Posterior vena cava (tissue), 2 donors: ENCODE measurements around the gene RAVER2. TPM values are rescaled to one million over a fixed set of nuclear protein-coding genes. Genes with fewer than 3 reads are reported as not detected.

Experiments used
- DNase-seq: peaks from one replicate; pipeline ENCODE4 v3.0.0-alpha.2; 2020; ENCODE audit warnings: low spot score
- intact Hi-C, 2 donors: fragments of 100-400 bp; cut with DNase I; formaldehyde crosslinking; loops; one replicate each; pipeline versions ENCODE4 v1.14.1 to v1.14.2; 2022 to 2023
- total RNA-seq, 2 donors: library from RNA; stranded (reverse); fragmentation: NEBNext Ultra II Directional; extraction: Animal tissue kit (Norgen Biotek cat#: 25700); gene quantifications; one replicate each; pipeline ENCODE4 v1.2.1, GENCODE V29; 2021
- donor health status: DM: yes; HTN: yes; CAD: no.
- donor health status: DM: yes; HTN: yes; CAD: no.

RAVER2 gene
- total RNA-seq, 2 donors from 2014 or later, result 8.8 to 11.5 TPM

DNA sequence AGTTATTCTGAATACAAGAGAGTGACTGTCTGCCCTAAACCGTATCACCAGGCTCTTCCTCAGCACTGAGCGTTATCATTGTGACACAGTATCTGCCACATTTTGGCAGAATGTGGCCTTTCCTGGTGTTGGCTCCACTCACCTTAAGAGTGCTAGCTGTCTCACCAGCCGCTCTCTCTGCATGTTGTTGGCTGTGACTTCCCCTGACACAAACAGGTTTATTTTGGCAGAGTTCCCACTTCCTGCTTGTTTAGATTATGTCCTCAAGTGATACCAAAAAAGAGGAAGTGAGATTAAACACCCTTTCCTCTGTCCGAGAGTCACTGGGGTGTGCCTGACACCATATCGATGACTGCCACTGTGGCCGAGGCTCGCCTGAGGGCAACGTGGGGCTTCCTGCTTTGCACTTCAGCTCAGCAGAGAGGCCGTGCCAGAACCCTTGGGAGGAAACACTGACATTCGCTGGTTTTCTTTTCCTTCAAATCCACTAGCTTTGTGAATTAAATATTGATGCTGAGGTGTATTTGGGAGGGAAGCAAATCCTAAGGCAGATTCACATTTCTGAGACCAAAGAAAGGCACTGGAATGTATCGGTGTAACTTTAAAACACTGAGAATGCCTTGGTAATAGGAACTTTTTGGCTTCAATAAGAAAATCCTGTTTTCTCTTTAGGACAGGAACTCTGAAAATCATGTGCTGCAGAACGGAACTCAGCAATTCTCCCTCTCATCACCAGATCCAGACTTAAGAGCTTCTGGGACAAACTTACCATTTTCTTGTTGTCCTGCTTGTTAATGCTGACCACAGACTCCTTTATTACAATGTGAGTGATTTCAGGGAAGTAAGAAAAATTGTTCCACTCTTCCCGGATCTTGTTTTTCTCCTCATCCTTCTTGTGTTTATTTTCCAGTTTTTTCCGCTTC is 119.4 kb downstream of the RAVER2 start:
- intact Hi-C loops, result no loop called here
- DNase-seq, result peak; percentile 88

DNA sequence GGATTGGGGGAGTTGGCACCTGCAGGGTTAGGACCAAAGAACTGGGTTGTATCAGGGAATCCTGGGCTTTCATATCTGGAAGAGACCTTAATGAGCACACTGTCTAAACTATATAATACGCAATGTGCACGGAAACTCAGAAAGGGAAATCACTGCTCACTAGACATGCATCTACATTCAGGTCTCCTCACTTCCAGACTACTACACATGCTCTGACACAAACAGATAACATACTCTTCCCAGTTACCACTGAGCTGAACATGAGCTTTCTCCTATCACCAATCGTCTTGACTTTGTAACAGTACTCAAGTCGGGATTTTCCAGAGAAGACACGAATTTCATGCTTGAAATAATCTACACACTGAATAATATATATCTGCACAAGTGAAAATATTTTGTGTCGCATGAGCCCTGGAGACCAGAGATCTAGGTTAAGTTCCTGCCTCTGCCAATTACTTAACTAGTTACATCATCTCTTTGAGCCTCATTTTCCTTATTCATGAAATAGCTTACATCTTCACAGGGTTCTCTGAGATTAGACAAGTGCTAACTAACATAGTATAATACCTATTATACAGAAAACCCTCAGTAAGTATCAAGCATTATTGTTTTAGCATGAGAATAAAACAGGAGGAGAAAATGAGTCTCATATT is 120.4 kb downstream of the RAVER2 start:
- intact Hi-C loops, result no loop called here
- no peak for DNase-seq

DNA sequence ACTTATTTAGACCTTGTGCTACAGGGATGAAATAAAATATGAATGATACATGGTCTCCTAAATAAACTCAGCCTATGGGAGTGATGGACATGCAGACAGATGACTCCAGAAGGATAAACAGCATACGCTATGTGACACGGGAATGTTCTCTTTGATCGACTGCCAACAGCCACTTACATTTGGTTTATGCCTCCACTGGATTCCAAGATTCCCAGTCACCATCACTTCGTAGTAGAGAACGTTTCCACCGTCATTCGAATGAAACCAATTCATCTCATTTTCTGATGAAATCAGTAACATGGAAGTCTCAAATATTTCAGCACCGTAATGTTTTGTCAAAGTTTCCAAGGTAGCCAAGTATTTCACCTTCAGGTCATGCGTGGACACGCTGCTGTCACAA is 121.8 kb downstream of the RAVER2 start:
- intact Hi-C loops, result no loop called here
- DNase-seq, result no peak

DNA sequence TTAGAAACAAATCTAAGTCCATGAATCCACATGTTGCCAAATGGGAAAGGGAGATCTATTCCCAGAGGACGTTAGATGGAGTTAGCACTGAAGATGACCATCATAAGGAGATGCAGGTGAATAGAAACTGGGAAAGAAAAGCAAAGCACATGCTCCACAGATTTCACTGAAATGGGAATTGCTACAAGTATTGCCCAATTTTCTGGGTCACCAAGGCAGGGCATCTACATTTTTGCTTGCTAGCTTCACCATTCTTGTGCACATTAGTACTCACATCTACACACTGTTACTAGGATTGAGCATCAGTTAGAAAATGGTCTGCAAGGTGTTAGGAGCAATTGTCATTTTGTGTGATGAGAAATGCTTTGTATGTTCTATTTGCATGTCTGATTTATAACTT is 122.4 kb downstream of the RAVER2 start:
- intact Hi-C loops, result no loop called here
- no peak for DNase-seq

DNA sequence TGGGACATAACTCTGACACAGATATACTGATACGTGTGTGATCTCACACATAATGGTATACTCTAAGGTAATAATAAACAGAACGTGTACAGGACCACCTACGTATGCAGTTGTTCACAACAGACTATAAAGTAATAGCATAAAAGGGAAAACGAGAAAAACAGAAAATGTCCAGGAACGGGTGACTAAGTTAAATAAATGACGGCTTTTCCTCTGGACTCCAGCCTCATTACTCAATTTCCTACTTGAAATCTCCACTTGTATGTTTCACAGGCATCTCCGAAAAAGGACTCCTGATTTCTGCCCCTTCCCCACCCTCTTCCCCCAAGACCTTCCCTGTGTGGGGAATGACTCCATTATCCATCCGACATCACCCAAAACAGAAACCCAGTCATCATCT is 126.4 kb downstream of the RAVER2 start:
- intact Hi-C loops, result no loop called here

DNA sequence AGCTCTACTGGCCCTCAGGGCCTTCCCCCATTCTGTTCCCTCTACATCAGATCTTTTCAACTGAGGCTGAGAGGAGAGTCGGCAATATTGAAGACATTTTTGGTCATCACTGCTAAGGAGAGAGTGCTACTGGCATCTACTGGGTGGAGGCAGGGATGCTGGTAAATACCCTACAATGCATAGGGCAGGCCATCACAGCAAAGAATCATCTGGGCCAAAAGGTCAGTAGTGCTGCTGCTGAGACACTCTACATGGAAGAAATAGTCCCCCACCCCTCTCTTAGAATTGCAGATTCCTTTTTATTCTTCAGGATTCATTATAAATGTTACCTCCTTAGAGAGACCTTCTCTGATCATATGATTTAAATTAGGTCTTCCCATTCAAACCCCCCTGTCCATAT is 127.2 kb downstream of the RAVER2 start:
- intact Hi-C loops, result no loop called here

More for the DNA sequence above, 126.4 kb downstream of the RAVER2 start:
- DNase-seq, result no peak

DNA sequence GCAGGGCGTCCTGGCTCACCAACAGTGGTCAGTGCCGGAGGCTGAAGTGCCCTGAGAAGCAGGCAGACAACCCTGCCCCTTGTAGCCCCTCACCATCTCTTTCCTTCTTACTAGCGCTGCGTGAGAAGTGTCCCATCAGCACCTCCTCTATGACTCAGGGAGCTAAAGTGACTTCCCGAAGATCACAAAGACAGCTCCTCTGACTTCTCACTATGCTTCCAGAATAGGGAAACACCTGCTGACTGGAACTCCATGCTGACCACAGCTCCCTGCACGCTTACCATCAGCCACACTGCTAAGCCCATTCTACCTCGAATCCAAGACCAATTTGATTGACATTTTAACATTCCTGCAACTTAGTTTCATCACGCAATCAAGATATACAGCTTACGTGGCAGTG is 128.7 kb downstream of the RAVER2 start:
- DNase-seq, result no peak
- intact Hi-C loops, result no loop called here

More for the DNA sequence above, 127.2 kb downstream of the RAVER2 start:
- no peak for DNase-seq

DNA sequence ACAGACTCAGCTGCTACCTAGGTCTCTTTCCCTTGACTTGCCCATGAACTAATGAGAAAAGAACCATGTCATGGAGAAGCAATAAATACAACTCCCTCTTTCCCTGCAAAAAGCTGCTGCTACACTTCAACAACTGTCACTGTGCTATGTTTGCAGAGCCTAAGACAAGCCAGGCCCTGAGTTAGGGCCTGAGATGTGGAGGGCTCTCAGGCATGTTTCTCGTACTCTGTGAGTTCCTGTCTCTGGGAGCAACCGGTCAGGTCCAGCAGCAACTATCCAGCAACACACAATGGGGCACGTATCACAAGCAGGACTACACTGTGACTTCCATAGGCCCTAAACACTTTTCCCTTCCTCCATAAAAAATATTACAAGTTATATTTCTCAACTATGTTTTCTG is 129.8 kb downstream of the RAVER2 start:
- DNase-seq, result no peak
- intact Hi-C loops, result no loop called here

DNA sequence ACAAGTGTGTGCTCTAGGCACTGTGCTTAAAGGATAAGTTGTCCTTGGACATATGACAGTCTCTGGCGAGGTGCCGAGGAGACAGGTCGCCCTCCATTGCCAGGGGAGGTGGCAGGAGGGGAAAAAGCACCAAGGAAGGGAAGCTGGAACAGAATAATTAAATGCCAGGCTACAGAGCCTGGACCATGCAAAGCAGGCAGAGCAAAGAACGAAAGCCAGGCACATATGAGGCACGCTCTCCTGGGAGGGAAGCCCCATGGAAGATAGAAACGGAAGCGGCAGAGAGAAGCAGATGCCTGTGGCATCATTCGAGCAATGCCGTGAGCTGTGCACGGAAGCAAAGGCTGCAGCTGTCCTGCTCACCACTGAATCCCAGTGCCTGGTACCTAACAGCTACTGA is 130.2 kb downstream of the RAVER2 start:
- intact Hi-C loops, result no loop called here
- DNase-seq, result no peak

DNA sequence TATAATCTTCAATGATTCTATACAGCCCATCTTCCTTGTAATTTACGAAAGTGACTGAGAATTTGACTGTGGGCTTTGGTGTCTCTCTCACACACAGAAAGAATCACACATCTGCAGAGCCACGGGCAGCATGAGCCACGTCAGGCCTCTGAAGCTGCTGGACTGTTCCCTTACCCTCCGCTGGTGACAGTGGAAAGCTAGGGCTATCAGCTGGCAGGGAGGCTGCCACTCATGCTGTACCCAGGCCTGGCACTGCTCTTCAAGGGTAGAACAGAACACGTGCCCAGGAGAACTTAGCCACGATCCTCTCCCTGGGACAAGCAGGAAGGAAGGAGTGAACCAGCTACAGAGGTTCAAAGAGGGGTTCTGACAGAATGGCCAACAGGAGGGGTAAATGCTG is 130.7 kb downstream of the RAVER2 start:
- intact Hi-C loops, result no loop called here
- no peak for DNase-seq

DNA sequence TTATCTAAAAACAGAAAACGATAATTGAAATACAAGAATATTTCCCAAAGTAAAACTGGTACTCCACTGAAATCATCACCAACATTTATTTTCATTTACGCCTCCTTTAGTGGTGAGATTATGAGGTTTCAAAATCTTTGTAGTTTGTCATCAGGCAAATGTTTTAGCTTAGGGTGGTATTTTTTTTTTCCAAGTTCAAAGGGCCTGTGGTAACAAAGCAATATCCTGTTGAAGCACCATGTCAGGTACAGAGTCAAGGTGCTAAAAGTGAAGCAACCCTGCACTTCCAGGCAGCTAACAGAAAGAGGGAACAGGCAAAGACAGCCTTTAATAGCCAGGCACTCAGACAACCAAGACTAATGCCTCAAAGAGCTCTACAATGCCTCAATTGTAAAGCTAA is 132.3 kb downstream of the RAVER2 start:
- intact Hi-C loops, result no loop called here
- no peak for DNase-seq

DNA sequence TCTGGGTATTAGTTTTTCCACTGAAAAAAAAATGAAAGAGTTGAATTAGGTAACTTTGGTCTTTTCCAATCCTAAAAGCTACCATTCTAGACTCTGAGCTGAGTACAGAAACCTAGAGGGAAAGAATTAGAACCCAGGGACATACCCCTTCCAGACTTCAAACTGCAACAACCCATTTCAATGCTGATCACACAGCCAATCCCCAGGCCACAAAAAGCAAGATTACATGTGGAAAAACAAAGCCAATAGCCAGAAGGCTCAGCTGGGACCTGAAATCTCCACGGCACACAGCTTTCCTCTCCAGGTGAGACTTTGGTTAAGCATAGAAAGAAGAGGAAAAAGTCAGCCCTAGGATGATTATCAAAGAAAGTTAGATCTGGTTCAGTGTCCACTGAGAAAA is 132.7 kb downstream of the RAVER2 start:
- intact Hi-C loops, result no loop called here
- no peak for DNase-seq

DNA sequence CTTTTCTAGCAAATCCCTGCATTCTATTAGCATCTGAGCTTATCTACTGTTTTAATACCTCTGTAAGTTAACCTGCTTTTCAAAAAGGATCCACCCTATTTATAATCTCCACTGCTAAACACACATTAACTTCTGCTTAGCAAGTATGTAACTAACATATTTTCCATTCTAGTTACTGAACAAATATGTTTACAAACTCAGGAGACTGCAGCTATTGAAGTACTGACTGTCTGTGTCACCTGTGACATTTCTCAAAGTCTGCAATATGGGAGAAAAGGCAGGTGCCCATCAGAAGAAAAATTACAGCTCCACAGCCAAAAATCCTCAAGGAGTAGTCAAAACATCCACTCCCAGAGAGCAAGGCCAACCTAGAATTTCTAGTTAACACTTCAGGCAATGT is 133.2 kb downstream of the RAVER2 start:
- intact Hi-C loops, result no loop called here
- no peak for DNase-seq

DNA sequence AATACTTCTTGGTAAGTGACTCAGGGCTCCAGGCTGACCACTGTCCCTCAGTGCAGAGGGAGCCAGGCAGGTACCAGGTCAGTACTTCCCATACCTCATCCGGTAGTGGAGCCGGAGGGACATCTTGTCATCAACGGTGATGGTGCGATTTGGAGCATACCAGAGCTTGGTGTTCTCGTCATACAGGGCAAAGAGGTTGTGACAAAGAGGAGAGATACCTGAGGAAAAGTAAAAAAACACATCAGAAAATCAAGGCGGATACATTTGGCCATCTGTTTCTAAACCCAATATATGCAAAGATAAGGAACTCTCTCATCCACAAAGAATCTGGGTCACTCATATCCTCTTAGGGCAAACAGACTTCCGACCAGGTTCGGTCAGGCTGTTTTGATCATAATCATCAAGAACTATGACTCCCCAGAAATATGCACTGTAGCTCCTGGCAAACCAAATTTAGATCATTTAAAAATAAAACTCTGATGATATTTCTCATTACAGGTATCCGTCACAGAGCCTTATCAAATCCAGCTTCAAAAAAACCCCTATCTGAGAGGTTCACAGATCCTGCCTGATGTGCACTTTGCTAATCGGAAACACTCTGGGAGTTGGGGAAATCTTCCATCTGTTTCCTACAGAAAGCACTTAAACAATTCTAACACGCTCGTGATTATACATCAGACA is 134.2 kb downstream of the RAVER2 start:
- intact Hi-C loops, result no loop called here

DNA sequence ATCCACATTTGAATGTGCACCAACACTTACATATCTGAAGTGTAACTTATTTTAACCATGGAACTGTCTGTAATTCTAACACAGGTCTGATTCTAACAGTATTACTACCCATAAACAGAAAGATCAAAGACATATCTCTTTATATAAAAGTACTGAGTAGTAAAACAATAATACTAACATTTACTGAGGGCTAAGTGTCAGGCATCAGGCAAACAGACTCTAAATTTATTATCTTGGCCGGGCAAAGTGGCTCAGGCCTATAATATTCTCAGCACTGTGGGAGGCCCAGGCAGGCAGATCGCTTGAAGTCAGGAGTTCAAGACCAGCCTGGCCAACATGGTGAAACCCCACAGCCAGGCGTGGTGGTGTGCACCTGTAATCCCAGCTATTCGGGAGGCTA is 135.6 kb downstream of the RAVER2 start:
- no peak for DNase-seq
- intact Hi-C loops, result no loop called here

More for the DNA sequence above, 134.2 kb downstream of the RAVER2 start:
- no peak for DNase-seq

DNA sequence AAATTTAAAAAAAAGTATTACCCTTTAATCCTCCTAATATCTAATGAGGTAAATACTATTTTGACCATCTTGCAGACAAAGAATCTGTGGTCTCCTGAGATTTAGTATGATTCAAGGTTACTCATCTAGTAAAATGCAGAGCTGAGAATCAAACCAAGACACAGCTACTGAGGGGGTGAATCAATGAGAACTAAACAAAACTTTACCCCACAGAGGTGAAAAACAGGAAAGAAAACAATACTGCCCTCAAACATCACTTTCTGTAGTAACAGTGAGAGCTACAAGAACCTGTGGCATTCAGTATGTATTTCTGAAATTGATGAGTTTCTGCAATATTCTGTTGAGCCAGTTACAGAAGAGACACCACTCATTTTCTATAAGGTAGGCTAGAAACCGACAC is 136.4 kb downstream of the RAVER2 start:
- no peak for DNase-seq
- intact Hi-C loops, result no loop called here
